Spleen (tissue), 11 donors: ENCODE measurements around the gene TTC39B. TPM values are rescaled to one million over a fixed set of nuclear protein-coding genes. Genes with fewer than 3 reads are reported as not detected.

Experiments
- DNase-seq: peaks from one replicate; pipeline ENCODE4 v3.0.0-alpha.2; 2020
- H3K27ac ChIP-seq, 8 donors: fragments of 200-600 bp; sonication (generic) in 7 of 8; 1 replicate in 4 of 8; 2 replicates in 4 of 8; pipeline versions ENCODE4 v1.5.0 to v1.8.0; 2016 to 2021; ENCODE audit warnings: inconsistent platforms in 4 of 8, mild to moderate bottlenecking in 4 of 8, moderate library complexity in 1 of 8
- H3K27me3 ChIP-seq, 7 donors: fragments of 200-600 bp; sonication (generic) in 6 of 7; replicated peaks in 1 of 7; 1 replicate in 4 of 7; 2 replicates in 3 of 7; pipeline versions ENCODE4 v1.5.0 to v1.8.0; 2016 to 2021; ENCODE audit warnings: inconsistent platforms in 3 of 7, mild to moderate bottlenecking in 1 of 7
- H3K36me3 ChIP-seq, 6 donors: fragments of 200-600 bp; sonication (generic) in 5 of 6; 1 replicate in 4 of 6; 2 replicates in 2 of 6; pipeline versions ENCODE4 v1.5.0 to v1.8.0; 2016 to 2021; ENCODE audit warnings: inconsistent platforms in 2 of 6
- H3K4me1 ChIP-seq, 6 donors: fragments of 200-600 bp; sonication (generic) in 5 of 6; 1 replicate in 3 of 6; 2 replicates in 3 of 6; pipeline versions ENCODE4 v1.5.0 to v1.8.0; 2016 to 2021; ENCODE audit warnings: inconsistent platforms in 3 of 6
- H3K4me3 ChIP-seq, 8 donors: fragments of 200-600 bp; sonication (generic) in 7 of 8; 1 replicate in 4 of 8; 2 replicates in 4 of 8; pipeline versions ENCODE4 v1.5.0 to v1.8.0; 2016 to 2021; ENCODE audit warnings: inconsistent platforms in 4 of 8, mild to moderate bottlenecking in 4 of 8, moderate library complexity in 2 of 8
- H3K9me3 ChIP-seq, 8 donors: fragments of 200-600 bp; sonication (generic) in 7 of 8; 1 replicate in 4 of 8; 2 replicates in 4 of 8; pipeline versions ENCODE4 v1.5.0 to v1.8.0; 2016 to 2021; ENCODE audit warnings: inconsistent platforms in 4 of 8
- POLR2A ChIP-seq, 3 donors: fragments of 450-650 bp; IDR thresholded peaks; one replicate each; pipeline ENCODE4 v1.5.1; 2017; ENCODE audit warnings: antibody characterized with exemption in 3 of 3, mild to moderate bottlenecking in 1 of 3
- POLR2AphosphoS5 ChIP-seq, 3 donors: sonication (generic); formaldehyde crosslinking; IDR thresholded peaks; one replicate each; pipeline ENCODE4 v1.5.1; 2017; ENCODE audit warnings: antibody characterized with exemption in 3 of 3
- WGBS, 5 donors: extraction: QIAGEN DNeasy Blood & Tissue Kit in 3 of 5; methylation state at CpG; one replicate each; pipeline versions ENCODE4 v1.1.5 to v1.1.7; 2013 to 2018; 5-methylcytosine and 5-hydroxymethylcytosine counted together
- intact Hi-C: fragments of 100-400 bp; cut with DNase I; formaldehyde crosslinking; loops from one replicate; pipeline ENCODE4 v1.15.0; 2023; ENCODE audit warnings: low total_unique reads
- polyA plus RNA-seq, 3 donors: library from polyadenylated mRNA; stranded (reverse); fragments of 200-250 nt; gene quantifications; one replicate each; pipeline ENCODE4 v1.2.1, GENCODE V29; 2013
- total RNA-seq, 7 donors: library from RNA; depleted of rRNA in 3 of 7; stranded (reverse); fragments of >200 nt in 3 of 7; fragmentation: NEBNext Ultra II Directional in 4 of 7; extraction: Animal tissue kit (Norgen Biotek cat#: 25700) in 4 of 7; gene quantifications; one replicate each; pipeline versions ENCODE4 v1.1.0 to v1.2.1, GENCODE V29; 2016 to 2021
- TF ChIP-seq, protein P1 (sequence below), 11 experiments: fragments of 200-600 bp in 7 of 11; fragments of 450-650 bp in 4 of 11; sonication (generic) in 4 of 11; IDR thresholded peaks in 8 of 11; conservative IDR thresholded peaks in 3 of 11; 1 replicate in 7 of 11; 2 replicates in 4 of 11; pipeline versions ENCODE4 v1.4.0 to v1.8.0; 2016 to 2021; ENCODE audit warnings: antibody characterized with exemption in 11 of 11, inconsistent platforms in 4 of 11, mild to moderate bottlenecking in 1 of 11
- donor health status: healthy with polysubstance abuse.
- donor health status: DM: no; HTN: no; CAD: no; lungs with moderate emphysema.
- donor health status: DM: no; HTN: no; CAD: no.
- donor health status: Bipolar disorder and iron deficiency.
- donor health status: healthy.
- donor health status: DM: no; HTN: no; CAD: no.
- donor health status: DM: yes; HTN: yes; CAD: no.

The TTC39B gene
- total and polyA plus RNA-seq, 10 donors: 4.8 to 24.1 (median 19.0) TPM

DNA sequence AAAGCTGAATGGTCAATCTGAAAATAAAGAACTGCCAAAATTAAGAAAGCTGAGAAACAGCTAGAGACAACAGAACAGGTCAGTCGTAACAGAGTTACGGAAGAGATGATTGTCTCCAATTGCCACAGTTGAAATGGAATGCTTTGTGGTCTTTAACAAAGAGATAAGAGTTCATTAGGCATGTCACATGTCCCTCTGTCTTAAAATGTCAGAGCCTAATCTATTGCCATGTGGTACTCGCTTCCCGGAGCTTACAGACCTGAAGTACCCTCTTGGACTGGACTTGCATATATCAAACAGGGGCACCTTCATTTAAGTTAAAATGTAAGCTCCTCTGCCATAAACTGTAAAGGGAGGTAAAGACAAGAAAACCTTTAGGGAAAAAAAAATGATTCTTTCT is 19.7 kb downstream of the TTC39B start:
- intact Hi-C loops: no loop called here
- DNase-seq: no peak
- no peaks in the 10 kb centered on the region for H3K27me3 ChIP-seq

DNA sequence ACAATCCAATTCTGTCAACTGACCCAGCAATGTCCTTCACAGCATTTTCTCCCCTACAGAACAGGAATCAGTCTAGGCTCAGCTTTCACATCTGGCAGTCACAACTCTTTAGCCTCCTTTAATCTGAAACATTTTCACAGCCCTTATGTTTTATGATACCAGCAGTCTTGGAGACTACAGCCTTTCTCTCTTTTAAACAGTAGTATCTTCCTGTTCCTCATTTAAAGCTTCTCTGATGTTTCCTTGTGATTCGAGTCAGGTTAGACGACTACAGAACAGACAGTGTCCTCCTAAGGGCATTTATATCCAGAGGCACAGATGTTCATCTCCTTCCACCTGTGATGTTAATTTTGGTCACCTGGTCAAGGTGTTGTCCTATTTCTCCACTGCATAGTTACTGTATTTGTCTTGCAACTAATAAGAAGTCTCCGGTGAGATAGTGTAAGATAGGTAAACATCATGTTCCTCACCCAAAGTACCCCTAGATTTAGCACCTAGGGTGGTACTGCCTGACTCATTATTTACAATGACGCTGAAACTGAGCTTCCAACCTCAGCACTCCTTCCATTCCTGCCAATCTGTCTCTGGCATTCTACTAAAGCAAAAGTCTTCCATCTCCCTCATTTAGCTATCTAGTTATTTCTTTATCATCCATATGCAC is 20.7 kb downstream of the TTC39B start:
- no peak overlapping the region for H3K4me3 ChIP-seq
- WGBS, 5 donors: 53 to 76% (median 56%) methylated on average over 4 of the region's 4 CpGs
- peaks cover 0 to 7% (median 0%) of the 10 kb centered on the region in 8 donors for H3K9me3 ChIP-seq
- intact Hi-C loops: no loop called here
- peaks cover 0 to 7% (median 0%) of the 10 kb centered on the region in 6 donors for H3K4me1 ChIP-seq
- H3K36me3 ChIP-seq: peaks cover 0 to 3% (median 0%) of the 10 kb centered on the region in 6 donors
- no peaks in the 10 kb centered on the region for H3K27me3 ChIP-seq
- H3K27ac ChIP-seq: no peak overlapping the region
- no peak for DNase-seq
- TF ChIP-seq POLR2A (IDR thresholded peaks at IDR 0.05) (no peak), POLR2AphosphoS5 (IDR thresholded peaks at IDR 0.05) (no peak)
- TF ChIP-seq, protein P1, sequence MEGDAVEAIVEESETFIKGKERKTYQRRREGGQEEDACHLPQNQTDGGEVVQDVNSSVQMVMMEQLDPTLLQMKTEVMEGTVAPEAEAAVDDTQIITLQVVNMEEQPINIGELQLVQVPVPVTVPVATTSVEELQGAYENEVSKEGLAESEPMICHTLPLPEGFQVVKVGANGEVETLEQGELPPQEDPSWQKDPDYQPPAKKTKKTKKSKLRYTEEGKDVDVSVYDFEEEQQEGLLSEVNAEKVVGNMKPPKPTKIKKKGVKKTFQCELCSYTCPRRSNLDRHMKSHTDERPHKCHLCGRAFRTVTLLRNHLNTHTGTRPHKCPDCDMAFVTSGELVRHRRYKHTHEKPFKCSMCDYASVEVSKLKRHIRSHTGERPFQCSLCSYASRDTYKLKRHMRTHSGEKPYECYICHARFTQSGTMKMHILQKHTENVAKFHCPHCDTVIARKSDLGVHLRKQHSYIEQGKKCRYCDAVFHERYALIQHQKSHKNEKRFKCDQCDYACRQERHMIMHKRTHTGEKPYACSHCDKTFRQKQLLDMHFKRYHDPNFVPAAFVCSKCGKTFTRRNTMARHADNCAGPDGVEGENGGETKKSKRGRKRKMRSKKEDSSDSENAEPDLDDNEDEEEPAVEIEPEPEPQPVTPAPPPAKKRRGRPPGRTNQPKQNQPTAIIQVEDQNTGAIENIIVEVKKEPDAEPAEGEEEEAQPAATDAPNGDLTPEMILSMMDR (IDR thresholded peaks at IDR 0.05 in 8 of 11, conservative IDR thresholded peaks at IDR 0.05 in 3 of 11): no peak

More for the DNA sequence above, 19.7 kb downstream of the TTC39B start:
- peaks cover 0 to 7% (median 0%) of the 10 kb centered on the region in 8 donors for H3K9me3 ChIP-seq
- H3K27ac ChIP-seq: no peak overlapping the region
- H3K4me1 ChIP-seq: peaks cover 0 to 7% (median 0%) of the 10 kb centered on the region in 6 donors
- WGBS, 5 donors: 94 to 99% (median 97%) methylated on average over 4 of the region's 4 CpGs
- no peak overlapping the region for H3K4me3 ChIP-seq
- peaks cover 0 to 3% (median 0%) of the 10 kb centered on the region in 6 donors for H3K36me3 ChIP-seq
- TF ChIP-seq POLR2AphosphoS5 (IDR thresholded peaks at IDR 0.05) (no peak), POLR2A (IDR thresholded peaks at IDR 0.05) (no peak)
- TF ChIP-seq, protein P1 (IDR thresholded peaks at IDR 0.05 in 8 of 11, conservative IDR thresholded peaks at IDR 0.05 in 3 of 11): no peak

GRCh38 chr9:15282567-15283285 is 24.3 kb downstream of the TTC39B start:
- Histone ChIP-seq H3K36me3 (no peaks in the 10 kb centered on the region), H3K9me3 (no peaks in the 10 kb centered on the region), H3K4me3 (no peak overlapping the region), H3K27ac (no peak overlapping the region), H3K27me3 (no peaks in the 10 kb centered on the region), H3K4me1 (peaks cover 0 to 13% (median 0%) of the 10 kb centered on the region in 6 donors)
- TF ChIP-seq POLR2AphosphoS5 (IDR thresholded peaks at IDR 0.05) (no peak), POLR2A (IDR thresholded peaks at IDR 0.05) (no peak)
- TF ChIP-seq, protein P1 (IDR thresholded peaks at IDR 0.05 in 8 of 11, conservative IDR thresholded peaks at IDR 0.05 in 3 of 11): no peak
- intact Hi-C loops: no loop called here
- DNase-seq: no peak
- 83 to 92% (median 91%) methylated on average over 8 of the region's 8 CpGs for WGBS, 5 donors

GRCh38 chr9:15280647-15281046 is 26.4 kb downstream of the TTC39B start:
- Histone ChIP-seq H3K27ac (no peak overlapping the region), H3K4me1 (peaks cover 0 to 8% (median 0%) of the 10 kb centered on the region in 6 donors), H3K9me3 (no peaks in the 10 kb centered on the region), H3K36me3 (no peaks in the 10 kb centered on the region), H3K27me3 (no peaks in the 10 kb centered on the region), H3K4me3 (no peak overlapping the region)
- intact Hi-C loops: no loop called here
- WGBS, 5 donors: 91 to 96% (median 95%) methylated on average over 3 of the region's 3 CpGs
- DNase-seq: no peak
- TF ChIP-seq POLR2AphosphoS5 (IDR thresholded peaks at IDR 0.05): no peak
- TF ChIP-seq POLR2A (IDR thresholded peaks at IDR 0.05): no peak
- TF ChIP-seq, protein P1 (IDR thresholded peaks at IDR 0.05 in 8 of 11, conservative IDR thresholded peaks at IDR 0.05 in 3 of 11): no peak
